Nephron progenitor cell (in vitro differentiated cells): Measurements from ENCODE around the gene NTHL1.

ENCODE experiments used
- DNase-seq: peaks from one replicate; pipeline ENCODE4 v3.0.0; 2021
- H3K27ac Mint-ChIP-seq: 2 replicates; pipeline ENCODE4 v1.8.0; 2021; ENCODE audit warnings: mild to moderate bottlenecking, moderate library complexity, mixed read lengths
- H3K27me3 Mint-ChIP-seq: 2 replicates; pipeline ENCODE4 v1.8.0; 2021; ENCODE audit warnings: mild to moderate bottlenecking, low read depth, mixed read lengths; ENCODE audit not compliant: poor library complexity
- H3K36me3 Mint-ChIP-seq: 2 replicates; pipeline ENCODE4 v1.8.0; 2021; ENCODE audit warnings: low read depth, mixed read lengths
- H3K4me1 Mint-ChIP-seq: 2 replicates; pipeline ENCODE4 v1.8.0; 2021; ENCODE audit warnings: mixed read lengths
- H3K4me3 Mint-ChIP-seq: 2 replicates; pipeline ENCODE4 v1.8.0; 2021; ENCODE audit warnings: mild to moderate bottlenecking, moderate library complexity, mixed read lengths
- H3K9me3 Mint-ChIP-seq: 2 replicates; pipeline ENCODE4 v1.8.0; 2021; ENCODE audit warnings: mild to moderate bottlenecking, moderate library complexity, mixed read lengths
- CTCF ChIP-seq: fragments of 200-600 bp; sonication (generic); IDR thresholded peaks from 2 replicates; pipeline ENCODE4 v1.5.0; 2021; ENCODE audit warnings: antibody characterized with exemption

NTHL1 gene

GRCh38 chr16:2058872-2059271 is 11.2 kb upstream of the NTHL1 start:
- Mint-ChIP-seq H3K4me3 (no peak overlapping the region), H3K27ac (peak overlapping the region; percentile 67), H3K4me1 (peaks cover 17% of the 10 kb centered on the region), H3K36me3 (peaks cover 7% of the 10 kb centered on the region), H3K27me3 (peaks cover 3% of the 10 kb centered on the region), H3K9me3 (no peaks in the 10 kb centered on the region)
- DNase-seq: no peak
- TF ChIP-seq CTCF: no peak

GRCh38 chr16:2058420-2058819 is 10.8 kb upstream of the NTHL1 start:
- Mint-ChIP-seq H3K4me3 (peak overlapping the region; percentile 25), H3K4me1 (peaks cover 17% of the 10 kb centered on the region), H3K27ac (peak overlapping the region; percentile 67), H3K36me3 (peaks cover 3% of the 10 kb centered on the region), H3K27me3 (peaks cover 2% of the 10 kb centered on the region), H3K9me3 (no peaks in the 10 kb centered on the region)
- DNase-seq: no peak
- TF ChIP-seq CTCF: no peak

- TF ChIP-seq CTCF: no peak
- Mint-ChIP-seq H3K27ac (no peak overlapping the region), H3K27me3 (no peaks in the 10 kb centered on the region), H3K4me1 (peaks cover 17% of the 10 kb centered on the region), H3K36me3 (no peaks in the 10 kb centered on the region), H3K9me3 (no peaks in the 10 kb centered on the region), H3K4me3 (no peak overlapping the region)
- DNase-seq: no peak
Measured at GRCh38 chr16:2057438-2057837, 9.8 kb upstream of the NTHL1 start.

- no peak for DNase-seq
- Mint-ChIP-seq H3K27ac (no peak overlapping the region), H3K36me3 (peaks cover 3% of the 10 kb centered on the region), H3K9me3 (no peaks in the 10 kb centered on the region), H3K4me3 (no peak overlapping the region), H3K27me3 (no peaks in the 10 kb centered on the region), H3K4me1 (peaks cover 17% of the 10 kb centered on the region)
- peak; percentile 35 for TF ChIP-seq CTCF
Measured at GRCh38 chr16:2056681-2057407, 9.2 kb upstream of the NTHL1 start.

- peaks cover 10% of the 10 kb centered on the region for H3K36me3 Mint-ChIP-seq
- H3K27me3 Mint-ChIP-seq: no peaks in the 10 kb centered on the region
- no peak overlapping the region for H3K4me3 Mint-ChIP-seq
- DNase-seq: no peak
- H3K27ac Mint-ChIP-seq: peak overlapping the region; percentile 92
- no peaks in the 10 kb centered on the region for H3K9me3 Mint-ChIP-seq
- TF ChIP-seq CTCF: no peak
- H3K4me1 Mint-ChIP-seq: peaks cover 17% of the 10 kb centered on the region
Measured at GRCh38 chr16:2056077-2056476, 8.4 kb upstream of the NTHL1 start.
